Epithelial cell of esophagus (primary cell): ENCODE results near the gene METTL26.
A peak's percentile ranks its signal among the peaks of the same experiment; 100 is the strongest.

Source experiments
- DNase-seq: peaks from one replicate; pipeline ENCODE4 v3.0.0; 2010; ENCODE audit warnings: low read depth
- H3K4me3 ChIP-seq: 2 replicates; pipeline ENCODE4 v1.5.1; 2011; ENCODE audit warnings: mild to moderate bottlenecking, low read length, control low read depth
- TF ChIP-seq, protein P1 (sequence below): IDR thresholded peaks from 2 replicates; pipeline ENCODE4 v1.5.1; 2011; ENCODE audit warnings: low read depth, mild to moderate bottlenecking, low read length, control low read depth, inconsistent platforms; ENCODE audit not compliant: insufficient read depth; ENCODE audit errors: missing control alignments

Gene METTL26

DNA sequence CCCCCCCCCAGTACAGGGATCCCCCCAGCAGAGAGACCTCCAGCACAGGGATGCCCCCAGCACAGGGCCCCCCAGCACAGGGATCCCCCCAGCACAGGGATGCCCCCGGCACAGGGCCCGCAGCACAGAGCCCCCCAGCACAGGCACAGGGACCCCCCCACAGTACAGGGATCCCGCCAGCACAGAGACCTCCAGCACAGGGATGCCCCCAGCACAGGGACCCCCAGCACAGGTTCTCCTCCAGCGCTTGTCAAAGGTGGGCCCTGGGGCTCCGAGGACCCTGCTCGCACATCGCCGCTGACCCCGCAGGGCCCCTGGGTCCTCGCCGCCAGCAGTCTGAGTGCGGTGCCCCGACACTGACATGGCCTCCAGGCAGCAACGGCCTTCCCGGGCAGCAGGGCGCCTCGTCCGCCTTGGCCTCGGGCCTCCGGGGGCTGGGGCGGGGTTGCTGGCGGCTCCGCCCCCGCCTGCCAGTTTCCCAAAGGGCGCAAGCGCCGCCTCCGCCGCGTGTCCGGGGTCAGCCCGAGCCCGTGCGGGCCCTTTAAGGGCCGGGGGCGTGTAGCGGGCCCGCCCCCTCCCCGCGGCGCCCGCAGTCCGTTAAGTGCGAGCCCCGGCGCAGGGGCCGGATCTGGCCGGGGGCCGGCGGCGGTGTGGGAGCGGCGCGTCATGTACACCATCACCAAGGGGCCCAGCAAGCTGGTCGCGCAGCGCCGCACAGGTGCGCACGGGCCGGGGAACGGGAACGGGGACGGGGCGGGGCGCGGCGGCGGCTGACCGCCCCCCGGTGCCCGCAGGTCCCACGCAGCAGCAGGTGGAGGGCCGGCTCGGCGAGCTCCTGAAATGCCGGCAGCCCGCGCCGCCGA, 5.5 kb upstream of the METTL26 start, which contains the start of gene MCRIP2:
MCRIP2 (plus strand) TSS at position 503 of the 863 bp plus-strand sequence; CDS start at position 667, 164 bp downstream.
- DNase-seq = peak; percentile 70
- TF ChIP-seq, protein P1, sequence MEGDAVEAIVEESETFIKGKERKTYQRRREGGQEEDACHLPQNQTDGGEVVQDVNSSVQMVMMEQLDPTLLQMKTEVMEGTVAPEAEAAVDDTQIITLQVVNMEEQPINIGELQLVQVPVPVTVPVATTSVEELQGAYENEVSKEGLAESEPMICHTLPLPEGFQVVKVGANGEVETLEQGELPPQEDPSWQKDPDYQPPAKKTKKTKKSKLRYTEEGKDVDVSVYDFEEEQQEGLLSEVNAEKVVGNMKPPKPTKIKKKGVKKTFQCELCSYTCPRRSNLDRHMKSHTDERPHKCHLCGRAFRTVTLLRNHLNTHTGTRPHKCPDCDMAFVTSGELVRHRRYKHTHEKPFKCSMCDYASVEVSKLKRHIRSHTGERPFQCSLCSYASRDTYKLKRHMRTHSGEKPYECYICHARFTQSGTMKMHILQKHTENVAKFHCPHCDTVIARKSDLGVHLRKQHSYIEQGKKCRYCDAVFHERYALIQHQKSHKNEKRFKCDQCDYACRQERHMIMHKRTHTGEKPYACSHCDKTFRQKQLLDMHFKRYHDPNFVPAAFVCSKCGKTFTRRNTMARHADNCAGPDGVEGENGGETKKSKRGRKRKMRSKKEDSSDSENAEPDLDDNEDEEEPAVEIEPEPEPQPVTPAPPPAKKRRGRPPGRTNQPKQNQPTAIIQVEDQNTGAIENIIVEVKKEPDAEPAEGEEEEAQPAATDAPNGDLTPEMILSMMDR = no peak
- peak within 1 kb of the TSS; percentile 57 for H3K4me3 ChIP-seq

DNA sequence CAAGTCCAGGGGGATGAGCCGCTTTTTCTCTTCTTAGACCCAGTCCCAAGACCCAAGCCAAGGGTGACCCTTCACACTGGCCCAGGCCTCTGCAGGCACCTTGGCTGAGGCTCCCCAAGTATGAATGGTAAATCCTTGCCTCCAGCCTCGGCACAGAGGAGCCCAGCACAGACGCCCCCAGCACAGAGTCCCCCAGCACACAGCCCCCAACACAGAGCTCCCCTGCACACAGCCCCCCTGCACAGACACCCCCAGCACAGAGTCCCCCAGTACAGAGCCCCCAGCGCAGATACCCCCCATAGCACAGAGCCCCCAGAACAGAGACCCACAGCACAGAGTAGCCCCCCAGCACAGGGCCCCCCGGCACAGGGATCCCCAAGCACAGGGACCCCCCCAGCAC, 4.5 kb upstream of the METTL26 start:
- TF ChIP-seq, protein P1 = no peak
- no peak overlapping the region for H3K4me3 ChIP-seq
- DNase-seq = no peak

DNA sequence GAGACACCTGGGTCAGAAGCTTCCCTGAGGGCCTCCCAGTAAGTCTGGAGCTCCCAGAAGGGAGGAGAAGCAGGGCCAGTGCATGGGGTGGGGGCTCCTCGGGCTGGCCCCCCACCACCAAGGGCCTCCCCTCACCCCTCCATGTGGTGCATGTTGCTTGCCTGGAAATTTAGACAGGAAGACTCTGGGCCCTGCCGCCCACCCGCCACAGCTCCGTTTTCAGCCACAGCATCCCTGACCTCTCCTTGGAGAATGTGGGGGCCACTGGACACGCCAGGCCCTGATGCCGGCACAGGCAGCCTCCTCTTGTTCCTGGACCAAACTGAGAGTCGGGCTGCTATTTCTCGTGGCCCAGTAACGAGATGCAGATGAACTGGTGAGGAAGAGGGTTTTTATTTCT, 2.7 kb upstream of the METTL26 start:
- TF ChIP-seq, protein P1 = no peak
- DNase-seq = no peak

DNA sequence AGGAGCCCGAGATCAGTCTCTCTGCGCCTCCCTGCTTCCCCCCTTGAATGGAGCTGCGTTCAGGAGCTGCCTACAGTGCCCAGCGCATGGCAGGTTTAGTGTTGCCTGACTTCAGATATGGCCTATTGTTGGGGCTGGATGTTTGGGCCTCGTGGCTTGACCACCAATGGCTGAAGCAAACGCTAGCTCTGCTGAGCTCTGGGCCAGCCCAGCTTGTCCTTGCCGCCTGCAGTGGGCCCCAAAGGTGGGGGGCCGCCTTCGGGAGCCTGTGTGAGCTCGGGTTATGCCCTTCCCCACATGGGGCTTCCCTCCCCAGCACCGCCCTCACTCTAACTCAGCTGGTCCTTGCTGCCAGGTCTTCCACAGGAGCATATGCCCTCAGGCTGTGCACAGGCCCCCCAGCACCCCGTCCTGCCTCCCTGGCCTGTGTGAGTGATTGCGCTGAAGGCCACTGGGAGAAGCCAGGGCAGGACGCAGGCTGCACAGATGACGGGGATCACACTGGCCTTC, 2.0 kb upstream of the METTL26 start:
- no peak overlapping the region for H3K4me3 ChIP-seq
- no peak for DNase-seq
- TF ChIP-seq, protein P1 = no peak

More for the DNA sequence above, 2.7 kb upstream of the METTL26 start:
- no peak overlapping the region for H3K4me3 ChIP-seq

DNA sequence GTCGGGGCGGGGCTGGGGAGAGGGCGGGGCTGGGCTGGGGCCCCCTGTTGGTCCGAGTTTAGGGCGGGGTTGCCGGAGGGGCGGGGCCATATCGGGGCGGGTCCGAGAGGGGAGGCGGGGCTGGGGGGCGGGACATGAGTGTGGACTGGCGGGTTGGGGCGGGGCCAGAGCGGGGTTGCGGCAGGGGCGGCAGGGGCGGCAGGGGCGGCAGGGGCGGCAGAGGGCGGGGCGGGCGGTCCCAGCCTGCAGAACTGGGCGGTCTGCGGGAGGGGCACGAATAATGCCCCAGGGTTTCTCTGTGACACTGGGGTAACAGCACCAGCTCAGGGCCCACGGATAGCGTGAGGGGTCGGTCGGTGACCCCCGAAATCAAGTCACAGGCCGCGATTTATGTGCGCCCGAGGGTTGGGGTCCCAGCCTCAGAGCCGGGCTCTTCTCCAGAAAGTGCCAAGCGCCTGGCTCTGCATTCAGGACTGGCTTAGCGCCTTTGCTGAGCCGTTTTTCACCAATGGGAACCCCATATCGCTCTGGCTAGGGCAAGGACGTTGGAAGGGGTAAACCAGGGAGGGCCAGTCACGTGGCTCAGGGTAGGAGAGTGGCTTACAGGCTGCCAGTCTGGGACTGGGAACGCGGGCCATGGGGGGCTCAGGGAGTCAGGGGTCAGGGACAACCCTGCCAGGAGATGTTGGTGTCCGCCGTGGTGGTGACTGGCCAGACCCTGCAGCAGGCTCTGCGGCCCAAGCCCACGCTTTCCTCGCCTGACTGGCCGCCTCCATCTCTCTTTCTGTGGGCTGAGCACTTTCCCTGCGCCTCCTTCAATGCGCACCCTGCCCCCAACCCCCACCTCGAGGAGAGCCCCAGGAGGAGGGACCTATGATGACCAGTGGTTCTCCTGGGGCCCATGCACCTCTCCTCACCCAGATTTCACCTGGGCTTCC, 1.2 kb upstream of the METTL26 start:
- TF ChIP-seq, protein P1 = no peak
- H3K4me3 ChIP-seq = peak overlapping the region; percentile 72
- peak; percentile 92 for DNase-seq

DNA sequence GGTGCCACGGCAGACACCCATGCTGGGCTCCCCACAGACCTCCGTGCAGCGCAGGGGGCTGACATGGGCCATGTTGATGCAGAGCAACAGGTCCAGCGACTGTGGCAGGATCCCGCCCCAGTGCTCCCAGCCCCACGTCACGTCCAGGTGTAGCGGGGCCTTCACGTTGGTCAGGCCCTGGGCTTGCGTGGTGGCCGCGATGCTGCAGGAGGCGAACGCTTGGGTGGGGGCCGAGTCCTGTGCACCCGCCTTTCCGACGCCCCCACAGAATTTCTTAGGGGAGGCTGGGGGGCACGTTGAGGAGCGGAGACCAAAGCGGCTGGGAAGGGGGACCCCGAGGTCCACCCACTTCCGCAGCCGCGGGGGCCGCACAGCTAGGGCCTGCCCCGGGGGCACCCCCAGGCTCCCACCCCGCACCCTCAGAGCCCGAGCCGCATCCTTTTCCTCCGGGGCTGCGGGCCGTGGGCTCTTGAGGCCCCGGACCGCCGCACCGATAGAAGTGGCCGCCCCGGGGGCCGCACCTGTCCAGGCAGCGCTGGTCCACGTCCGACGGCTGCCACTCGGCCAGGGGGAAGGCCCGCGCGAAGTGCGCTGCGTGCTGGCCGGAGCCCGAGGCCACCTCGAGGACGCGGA, 416 bp downstream of the METTL26 start:
- DNase-seq = no peak

More for the DNA sequence above, 416 bp downstream of the METTL26 start:
- peak overlapping the region; percentile 72 for H3K4me3 ChIP-seq
- TF ChIP-seq, protein P1 = no peak
